Measurements from ENCODE around the gene ZNF71.

- TF ChIP-seq POLR2A (IDR thresholded peaks at IDR 0.05; ENCODE audit: low read length) (no peak), GATA1 (IDR thresholded peaks at IDR 0.05; ENCODE audit: low read depth, low read length) (no peak)
These were observed 65.4 kb downstream of the ZNF71 start for GRCh38 chr19:56660381-56661107.

Measured in erythroblast (primary cell).